ENCODE data around the gene UXT. TPM values are rescaled to one million over a fixed set of nuclear protein-coding genes. Genes with fewer than 3 reads are reported as not detected.

Gene UXT
- total RNA-seq, 1 experiment from 2014 or later: 143 TPM

DNA sequence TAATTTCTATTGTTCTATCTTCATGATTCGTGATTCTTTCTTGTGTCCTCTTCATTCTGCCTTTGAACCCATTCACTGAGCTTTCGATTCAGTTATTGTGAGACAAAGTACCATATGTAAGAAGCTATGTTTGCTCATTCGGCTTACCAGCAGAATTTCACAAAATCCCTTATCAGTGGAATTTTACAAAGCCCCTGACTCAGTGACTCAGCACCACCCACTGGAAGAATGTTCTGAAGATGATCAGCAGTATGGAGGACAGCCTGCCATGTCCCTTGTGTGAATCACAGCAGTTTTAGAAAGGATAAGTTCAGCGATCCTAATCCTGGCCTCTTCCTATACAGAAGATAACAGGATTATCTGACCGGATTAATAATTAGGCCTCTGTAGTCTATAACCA is 5.8 kb upstream of the UXT start:
- peaks cover 9% of the 10 kb centered on the region for H3K4me1 ChIP-seq (ENCODE audit: insufficient read depth, low read length)
- ChIA-PET CTCF (no interaction called here), POLR2A (ENCODE audit: unreplicated experiment) (no interaction called here)
- H4K20me1 ChIP-seq (ENCODE audit: low read length): no peaks in the 10 kb centered on the region
- intact Hi-C loops (cut with micrococcal nuclease): no loop called here
- H3K9me2 ChIP-seq (replicated peaks; ENCODE audit: low read length): no peaks in the 10 kb centered on the region
- TF ChIP-seq EZH2phosphoT487 (IDR thresholded peaks at IDR 0.05; ENCODE audit: borderline replicate concordance, low read length) (no peak), CTCF (conservative IDR thresholded peaks at IDR 0.05; ENCODE audit: low read depth, low read length) (no peak), EZH2 (IDR thresholded peaks at IDR 0.05; ENCODE audit: low read length, unreplicated experiment) (no peak)
- DNase-seq (no peak), ATAC-seq (no peak)
- no peaks in the 10 kb centered on the region for H3F3A ChIP-seq (ENCODE audit: low read length, unreplicated experiment)
- H3K9me3 ChIP-seq (ENCODE audit: low read length): no peaks in the 10 kb centered on the region
- H3K79me2 ChIP-seq (ENCODE audit: low read length): no peaks in the 10 kb centered on the region
- H2AFZ ChIP-seq (ENCODE audit: low read length): no peak overlapping the region
- H3K27ac ChIP-seq (ENCODE audit: low read length): no peak overlapping the region
- no peak overlapping the region for H3K4me2 ChIP-seq (ENCODE audit: low read length)
- no TSS peak for BruUV-seq (replicated peaks)
- no peaks in the 10 kb centered on the region for H3K36me3 ChIP-seq (ENCODE audit: low read depth, low read length)
- H3K9ac ChIP-seq (ENCODE audit: low read length): no peak overlapping the region
- no peaks in the 10 kb centered on the region for H3K27me3 ChIP-seq (ENCODE audit: low read length)
- no peak overlapping the region for H3K4me3 ChIP-seq (ENCODE audit: low read length)

- peaks cover 12% of the 10 kb centered on the region for H3K79me2 ChIP-seq (ENCODE audit: low read length)
- DNase-seq: peak; percentile 63
- intact Hi-C loops (cut with micrococcal nuclease): no loop called here
- no peak overlapping the region for H3K9ac ChIP-seq (ENCODE audit: low read length)
- H3K9me2 ChIP-seq (replicated peaks; ENCODE audit: low read length): no peaks in the 10 kb centered on the region
- no peak for TF ChIP-seq CTCF (conservative IDR thresholded peaks at IDR 0.05; ENCODE audit: low read depth, low read length)
- TF ChIP-seq EZH2 (IDR thresholded peaks at IDR 0.05; ENCODE audit: low read length, unreplicated experiment): no peak
- TF ChIP-seq EZH2phosphoT487 (IDR thresholded peaks at IDR 0.05; ENCODE audit: borderline replicate concordance, low read length): no peak
- CTCF ChIA-PET: no interaction called here
- 0 out of 2 replicates have a peak overlapping the region, but pooled peaks have one; percentile 9 for H3K27ac ChIP-seq (ENCODE audit: low read length)
- BruUV-seq (replicated peaks): no TSS peak
- ATAC-seq: peak; percentile 8; the same call in 1 of the 2 replicates
- POLR2A ChIA-PET (ENCODE audit: unreplicated experiment): no interaction called here
- no peak overlapping the region for H3K4me3 ChIP-seq (ENCODE audit: low read length)
- no peaks in the 10 kb centered on the region for H4K20me1 ChIP-seq (ENCODE audit: low read length)
- H3F3A ChIP-seq (ENCODE audit: low read length, unreplicated experiment): no peaks in the 10 kb centered on the region
- H3K9me3 ChIP-seq (ENCODE audit: low read length): no peaks in the 10 kb centered on the region
- no peak overlapping the region for H2AFZ ChIP-seq (ENCODE audit: low read length)
- H3K4me1 ChIP-seq (ENCODE audit: insufficient read depth, low read length): peaks cover 15% of the 10 kb centered on the region
- H3K27me3 ChIP-seq (ENCODE audit: low read length): no peaks in the 10 kb centered on the region
- H3K36me3 ChIP-seq (ENCODE audit: low read depth, low read length): no peaks in the 10 kb centered on the region
- 0 out of 2 replicates have a peak overlapping the region, but pooled peaks have one; percentile 10 for H3K4me2 ChIP-seq (ENCODE audit: low read length)
Observed at GRCh38 chrX:47662144-47662657, 3.2 kb upstream of the UXT start.

- TF ChIP-seq EZH2phosphoT487 (IDR thresholded peaks at IDR 0.05; ENCODE audit: borderline replicate concordance, low read length) (no peak), EZH2 (IDR thresholded peaks at IDR 0.05; ENCODE audit: low read length, unreplicated experiment) (no peak), CTCF (conservative IDR thresholded peaks at IDR 0.05; ENCODE audit: low read depth, low read length) (no peak)
- Histone ChIP-seq H3K4me3 (ENCODE audit: low read length) (no peak overlapping the region), H3K4me1 (ENCODE audit: insufficient read depth, low read length) (peaks cover 15% of the 10 kb centered on the region), H3F3A (ENCODE audit: low read length, unreplicated experiment) (no peaks in the 10 kb centered on the region), H3K9me3 (ENCODE audit: low read length) (no peaks in the 10 kb centered on the region), H4K20me1 (ENCODE audit: low read length) (no peaks in the 10 kb centered on the region), H3K27me3 (ENCODE audit: low read length) (no peaks in the 10 kb centered on the region), H3K9me2 (replicated peaks; ENCODE audit: low read length) (no peaks in the 10 kb centered on the region), H3K36me3 (ENCODE audit: low read depth, low read length) (peaks cover 6% of the 10 kb centered on the region; the same call in 1 of the 2 replicates), H3K9ac (ENCODE audit: low read length) (no peak overlapping the region), H2AFZ (ENCODE audit: low read length) (no peak overlapping the region), H3K27ac (ENCODE audit: low read length) (no peak overlapping the region), H3K4me2 (ENCODE audit: low read length) (no peak overlapping the region), H3K79me2 (ENCODE audit: low read length) (peaks cover 12% of the 10 kb centered on the region)
- intact Hi-C loops (cut with micrococcal nuclease): no loop called here
- BruUV-seq (replicated peaks): no TSS peak
- no peak for DNase-seq
- ChIA-PET POLR2A (ENCODE audit: unreplicated experiment) (no interaction called here), CTCF (no interaction called here)
- no peak for ATAC-seq
Observed at GRCh38 chrX:47661539-47661938, 2.6 kb upstream of the UXT start.

All from PC-3 (cell line).